Activated T-helper 1 cell treated with Interleukin-2 at 50 U/mL for 16 hours (primary cell): ENCODE measurements around the gene UBE4B.
"Not testable (repeated sequence)": the region's sequence is repeated elsewhere in the genome, so short reads cannot be mapped to it uniquely, and the experiment has no call there.

Experiments used
- DNase-seq: peaks from one replicate; pipeline ENCODE4 v3.0.0-alpha.2; 2020; ENCODE audit warnings: low read depth

Gene UBE4B

GRCh38 chr1:10073371-10073770 is 40.6 kb downstream of the UBE4B start:
- not testable (repeated sequence) for DNase-seq

GRCh38 chr1:10074059-10074851 is 41.5 kb downstream of the UBE4B start:
- DNase-seq = no peak

GRCh38 chr1:10074852-10075730 is 42.3 kb downstream of the UBE4B start:
- no peak for DNase-seq

GRCh38 chr1:10075732-10076131 is 43.0 kb downstream of the UBE4B start:
- DNase-seq = no peak

GRCh38 chr1:10078494-10078893 is 45.7 kb downstream of the UBE4B start:
- no peak for DNase-seq

- DNase-seq = no peak
Measured at GRCh38 chr1:10080523-10080922, 47.8 kb downstream of the UBE4B start.

- no peak for DNase-seq
Measured at GRCh38 chr1:10082785-10083479, 50.2 kb downstream of the UBE4B start.

- no peak for DNase-seq
Measured at GRCh38 chr1:10084045-10084444, 51.3 kb downstream of the UBE4B start.

- DNase-seq = no peak
Measured at GRCh38 chr1:10085076-10085475, 52.3 kb downstream of the UBE4B start.

GRCh38 chr1:10087210-10087609 is 54.5 kb downstream of the UBE4B start:
- no peak for DNase-seq

GRCh38 chr1:10101929-10102328 is 69.2 kb downstream of the UBE4B start:
- no peak for DNase-seq

GRCh38 chr1:10103193-10103592 is 70.4 kb downstream of the UBE4B start:
- DNase-seq = no peak

GRCh38 chr1:10104834-10105233 is 72.1 kb downstream of the UBE4B start:
- DNase-seq = no peak

GRCh38 chr1:10105484-10105883 is 72.7 kb downstream of the UBE4B start:
- DNase-seq = no peak

- DNase-seq = no peak
Measured at GRCh38 chr1:10106241-10106640, 73.5 kb downstream of the UBE4B start.

GRCh38 chr1:10106756-10107475 is 74.2 kb downstream of the UBE4B start:
- no peak for DNase-seq

- DNase-seq = not testable (repeated sequence)
Measured at GRCh38 chr1:10107476-10107847, 74.7 kb downstream of the UBE4B start.

GRCh38 chr1:10108134-10108663 is 75.4 kb downstream of the UBE4B start:
- DNase-seq = no peak

- no peak for DNase-seq
Measured at GRCh38 chr1:10108948-10109708, 76.4 kb downstream of the UBE4B start.

- DNase-seq = no peak
Measured at GRCh38 chr1:10113501-10113900, 80.7 kb downstream of the UBE4B start.

GRCh38 chr1:10114746-10115145 is 82.0 kb downstream of the UBE4B start:
- no peak for DNase-seq
